ENCODE data around the gene ITLN2. TPM values are rescaled to one million over a fixed set of nuclear protein-coding genes. Genes with fewer than 3 reads are reported as not detected.

Gene ITLN2
- polyA plus RNA-seq, 1 of the 3 experiments (the other 2 are of a cell fraction) = not detected

DNA sequence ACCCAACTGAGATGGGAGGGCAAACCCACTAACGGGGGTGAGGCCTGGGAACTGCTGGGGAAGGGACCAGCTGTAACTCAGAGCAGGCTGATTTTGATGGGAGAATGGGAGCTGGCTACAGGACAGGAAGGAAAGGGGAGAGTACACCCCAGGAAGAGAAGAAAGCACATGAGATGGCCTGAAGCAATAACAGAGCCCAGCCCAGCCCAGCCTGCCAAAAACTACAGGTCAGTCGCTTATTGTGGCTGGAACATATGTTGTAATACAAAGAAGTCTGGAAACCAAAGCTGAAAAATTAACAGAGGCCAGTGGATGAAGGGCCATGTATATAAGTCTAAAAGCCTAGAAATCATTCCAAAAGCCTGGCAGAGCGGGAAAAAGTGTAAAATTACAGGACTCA, 1.6 kb downstream of the ITLN2 start:
- no peaks in the 10 kb centered on the region for H3K36me3 ChIP-seq (replicated peaks in 1 of 2; ENCODE audit: control insufficient read depth in 1 of 2, insufficient read depth in 2 of 2, low read length in 1 of 2)
- H3K4me2 ChIP-seq = no peak overlapping the region
- no peak for DNase-seq
- H3F3A ChIP-seq (replicated peaks; ENCODE audit: insufficient read depth) = no peaks in the 10 kb centered on the region
- H3K9ac ChIP-seq = no peak overlapping the region
- no peaks in the 10 kb centered on the region for H3K4me1 ChIP-seq (ENCODE audit: control insufficient read depth in 1 of 2, insufficient read depth in 2 of 2, low read depth in 1 of 2, low read length in 1 of 2)
- POLR2A ChIA-PET = no interaction called here
- no peak overlapping the region for H3K4me3 ChIP-seq (ENCODE audit: low read depth in 2 of 2, low read length in 1 of 2)
- no peaks in the 10 kb centered on the region for H3K9me3 ChIP-seq
- H4K20me1 ChIP-seq (ENCODE audit: insufficient read depth) = no peaks in the 10 kb centered on the region
- WGBS (ENCODE audit: low lambda C conversion rate) = 16% methylated on average over 3 of the region's 3 CpGs
- CTCF ChIA-PET = interaction anchor here (0.8 to 1.5 kb wide), 4 partner anchors 10 to 175 kb away, joined by 3 to 5 read pairs (median 4); partner anchors contain the start of gene KLHDC9
- no peaks in the 10 kb centered on the region for H3K79me2 ChIP-seq (ENCODE audit: insufficient read depth)
- no peak overlapping the region for H3K27ac ChIP-seq (ENCODE audit: low read depth in 2 of 2, low read length in 1 of 2)
- H3K27me3 ChIP-seq (ENCODE audit: insufficient read depth) = peaks cover 37% of the 10 kb centered on the region; the same call in 1 of the 2 replicates
- H2AFZ ChIP-seq (ENCODE audit: low read depth) = no peak overlapping the region
- TF ChIP-seq, protein P1, sequence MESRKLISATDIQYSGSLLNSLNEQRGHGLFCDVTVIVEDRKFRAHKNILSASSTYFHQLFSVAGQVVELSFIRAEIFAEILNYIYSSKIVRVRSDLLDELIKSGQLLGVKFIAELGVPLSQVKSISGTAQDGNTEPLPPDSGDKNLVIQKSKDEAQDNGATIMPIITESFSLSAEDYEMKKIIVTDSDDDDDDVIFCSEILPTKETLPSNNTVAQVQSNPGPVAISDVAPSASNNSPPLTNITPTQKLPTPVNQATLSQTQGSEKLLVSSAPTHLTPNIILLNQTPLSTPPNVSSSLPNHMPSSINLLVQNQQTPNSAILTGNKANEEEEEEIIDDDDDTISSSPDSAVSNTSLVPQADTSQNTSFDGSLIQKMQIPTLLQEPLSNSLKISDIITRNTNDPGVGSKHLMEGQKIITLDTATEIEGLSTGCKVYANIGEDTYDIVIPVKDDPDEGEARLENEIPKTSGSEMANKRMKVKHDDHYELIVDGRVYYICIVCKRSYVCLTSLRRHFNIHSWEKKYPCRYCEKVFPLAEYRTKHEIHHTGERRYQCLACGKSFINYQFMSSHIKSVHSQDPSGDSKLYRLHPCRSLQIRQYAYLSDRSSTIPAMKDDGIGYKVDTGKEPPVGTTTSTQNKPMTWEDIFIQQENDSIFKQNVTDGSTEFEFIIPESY (IDR thresholded peaks at IDR 0.05; ENCODE audit: borderline replicate concordance, low read depth) = no peak
- TF ChIP-seq GATA2 (CRISPR knock-in tag; IDR thresholded peaks at IDR 0.05) (no peak), FOXJ3 (CRISPR knock-in tag; IDR thresholded peaks at IDR 0.05) (no peak), TAF1 (IDR thresholded peaks at IDR 0.05; ENCODE audit: borderline replicate concordance, low read depth, low read length) (no peak), RXRA (IDR thresholded peaks at IDR 0.05; ENCODE audit: borderline replicate concordance, low read depth) (no peak), NRF1 (IDR thresholded peaks at IDR 0.05; ENCODE audit: low read depth, low read length) (no peak), FOSL2 (IDR thresholded peaks at IDR 0.05; ENCODE audit: borderline replicate concordance, low read depth) (no peak), MXI1 (IDR thresholded peaks at IDR 0.05; ENCODE audit: low read depth, low read length) (no peak), RAD21 (IDR thresholded peaks at IDR 0.05; ENCODE audit: low read length) (no peak), RCOR1 (IDR thresholded peaks at IDR 0.05; ENCODE audit: low read length) (no peak), TEAD4 (IDR thresholded peaks at IDR 0.05; ENCODE audit: borderline replicate concordance, insufficient read depth) (no peak), SMC3 (IDR thresholded peaks at IDR 0.05; ENCODE audit: low read depth, low read length) (no peak), TCF12 (IDR thresholded peaks at IDR 0.05) (no peak), GABPA (IDR thresholded peaks at IDR 0.05; ENCODE audit: low read depth) (no peak)
- TF ChIP-seq, protein P2, sequence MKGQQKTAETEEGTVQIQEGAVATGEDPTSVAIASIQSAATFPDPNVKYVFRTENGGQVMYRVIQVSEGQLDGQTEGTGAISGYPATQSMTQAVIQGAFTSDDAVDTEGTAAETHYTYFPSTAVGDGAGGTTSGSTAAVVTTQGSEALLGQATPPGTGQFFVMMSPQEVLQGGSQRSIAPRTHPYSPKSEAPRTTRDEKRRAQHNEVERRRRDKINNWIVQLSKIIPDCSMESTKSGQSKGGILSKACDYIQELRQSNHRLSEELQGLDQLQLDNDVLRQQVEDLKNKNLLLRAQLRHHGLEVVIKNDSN (IDR thresholded peaks at IDR 0.05; ENCODE audit: borderline replicate concordance, low read depth) = no peak
- TF ChIP-seq, protein P3, sequence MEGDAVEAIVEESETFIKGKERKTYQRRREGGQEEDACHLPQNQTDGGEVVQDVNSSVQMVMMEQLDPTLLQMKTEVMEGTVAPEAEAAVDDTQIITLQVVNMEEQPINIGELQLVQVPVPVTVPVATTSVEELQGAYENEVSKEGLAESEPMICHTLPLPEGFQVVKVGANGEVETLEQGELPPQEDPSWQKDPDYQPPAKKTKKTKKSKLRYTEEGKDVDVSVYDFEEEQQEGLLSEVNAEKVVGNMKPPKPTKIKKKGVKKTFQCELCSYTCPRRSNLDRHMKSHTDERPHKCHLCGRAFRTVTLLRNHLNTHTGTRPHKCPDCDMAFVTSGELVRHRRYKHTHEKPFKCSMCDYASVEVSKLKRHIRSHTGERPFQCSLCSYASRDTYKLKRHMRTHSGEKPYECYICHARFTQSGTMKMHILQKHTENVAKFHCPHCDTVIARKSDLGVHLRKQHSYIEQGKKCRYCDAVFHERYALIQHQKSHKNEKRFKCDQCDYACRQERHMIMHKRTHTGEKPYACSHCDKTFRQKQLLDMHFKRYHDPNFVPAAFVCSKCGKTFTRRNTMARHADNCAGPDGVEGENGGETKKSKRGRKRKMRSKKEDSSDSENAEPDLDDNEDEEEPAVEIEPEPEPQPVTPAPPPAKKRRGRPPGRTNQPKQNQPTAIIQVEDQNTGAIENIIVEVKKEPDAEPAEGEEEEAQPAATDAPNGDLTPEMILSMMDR (IDR thresholded peaks at IDR 0.05) = no peak
- TF ChIP-seq, protein P4, sequence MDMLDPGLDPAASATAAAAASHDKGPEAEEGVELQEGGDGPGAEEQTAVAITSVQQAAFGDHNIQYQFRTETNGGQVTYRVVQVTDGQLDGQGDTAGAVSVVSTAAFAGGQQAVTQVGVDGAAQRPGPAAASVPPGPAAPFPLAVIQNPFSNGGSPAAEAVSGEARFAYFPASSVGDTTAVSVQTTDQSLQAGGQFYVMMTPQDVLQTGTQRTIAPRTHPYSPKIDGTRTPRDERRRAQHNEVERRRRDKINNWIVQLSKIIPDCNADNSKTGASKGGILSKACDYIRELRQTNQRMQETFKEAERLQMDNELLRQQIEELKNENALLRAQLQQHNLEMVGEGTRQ (IDR thresholded peaks at IDR 0.05; ENCODE audit: borderline replicate concordance, low read depth, low read length) = no peak
- no peaks in the 10 kb centered on the region for H3K9me2 ChIP-seq
